Activated T-helper 1 cell treated with anti-CD3 and anti-CD28 coated beads, Interleukin-2, amount 50 U/mL, for 16 hours (primary cell): ENCODE measurements around the gene KCNN1.
"Not testable (repeated sequence)": the region's sequence is repeated elsewhere in the genome, so short reads cannot be mapped to it uniquely, and the experiment has no call there.

Source experiments
- DNase-seq, 2 donors: peaks; one replicate each; pipeline ENCODE4 v3.0.0-alpha.2; 2020; ENCODE audit warnings: low read depth in 1 of 2, low spot score in 1 of 2

KCNN1 gene

GRCh38 chr19:17967257-17968051 is 547 bp downstream of the KCNN1 start:
- DNase-seq = no peak

- DNase-seq = no peak
Measured at GRCh38 chr19:17968362-17968761, 1.5 kb downstream of the KCNN1 start.

GRCh38 chr19:17969096-17969792 is 2.3 kb downstream of the KCNN1 start:
- DNase-seq = no peak

GRCh38 chr19:17972230-17972629 is 5.3 kb downstream of the KCNN1 start:
- DNase-seq = no peak

- no peak for DNase-seq
Measured at GRCh38 chr19:17973759-17974158, 6.9 kb downstream of the KCNN1 start.

GRCh38 chr19:17974551-17974950 is 7.6 kb downstream of the KCNN1 start:
- no peak for DNase-seq

GRCh38 chr19:17975032-17975431 is 8.1 kb downstream of the KCNN1 start:
- no peak for DNase-seq

- no peak for DNase-seq
Measured at GRCh38 chr19:17977021-17977420, 10.1 kb downstream of the KCNN1 start.

GRCh38 chr19:17977488-17977887 is 10.6 kb downstream of the KCNN1 start:
- no peak for DNase-seq

- DNase-seq = no peak
Measured at GRCh38 chr19:17981611-17982010, 14.7 kb downstream of the KCNN1 start.

- DNase-seq = no peak
Measured at GRCh38 chr19:17982430-17982829, 15.5 kb downstream of the KCNN1 start.

GRCh38 chr19:17985037-17985818 is 18.3 kb downstream of the KCNN1 start:
- no peak for DNase-seq

- not testable (repeated sequence) for DNase-seq
Measured at GRCh38 chr19:17986569-17986968, 19.7 kb downstream of the KCNN1 start.

GRCh38 chr19:17988161-17988560 is 21.3 kb downstream of the KCNN1 start:
- no peak for DNase-seq

GRCh38 chr19:17989425-17990094 is 22.7 kb downstream of the KCNN1 start:
- no peak for DNase-seq

GRCh38 chr19:17993076-17993813 is 26.3 kb downstream of the KCNN1 start:
- no peak for DNase-seq

- peak; percentile 80 to 83 for DNase-seq
Measured at GRCh38 chr19:17996826-17997316, 30.0 kb downstream of the KCNN1 start.

GRCh38 chr19:17997969-17998826 is 31.3 kb downstream of the KCNN1 start:
- no peak for DNase-seq

- no peak for DNase-seq
Measured at GRCh38 chr19:17998827-17999150, 31.9 kb downstream of the KCNN1 start.
